LNCaP clone FGC (cell line): ENCODE measurements around the gene EHBP1.

Experiments
- DNase-seq: peaks from one replicate; pipeline ENCODE4 v3.0.0-alpha.2; 2011; ENCODE audit warnings: low read depth
- H3K4me3 ChIP-seq: 2 replicates; pipeline ENCODE4 v1.5.1; 2011; ENCODE audit warnings: mild to moderate bottlenecking, low read depth, low read length, control low read depth
- TF ChIP-seq, protein P1 (sequence below): IDR thresholded peaks from 2 replicates; pipeline ENCODE4 v1.5.1; 2012; ENCODE audit warnings: mild to moderate bottlenecking; ENCODE audit not compliant: control insufficient read depth, insufficient read depth; ENCODE audit errors: extremely low read depth

Gene EHBP1

DNA sequence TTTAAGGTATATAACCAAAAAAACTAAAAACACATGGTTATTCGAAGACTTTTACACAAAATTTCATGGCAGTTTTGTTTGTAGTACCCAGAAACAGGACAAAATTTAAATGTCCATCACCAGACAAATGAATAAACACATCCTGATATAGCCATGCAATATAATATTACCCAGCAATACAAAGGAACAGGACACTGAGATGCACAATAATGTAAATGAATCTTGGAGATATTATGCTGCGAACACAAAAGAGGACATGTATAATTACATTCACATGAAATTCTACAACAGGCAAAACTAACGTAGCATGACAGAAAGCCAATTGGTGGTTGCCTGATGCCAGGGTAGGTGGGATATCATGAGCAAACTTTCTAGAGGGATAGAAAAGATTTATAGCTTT, 252.7 kb downstream of the EHBP1 start:
- H3K4me3 ChIP-seq, result no peak overlapping the region
- DNase-seq, result no peak
- TF ChIP-seq, protein P1, sequence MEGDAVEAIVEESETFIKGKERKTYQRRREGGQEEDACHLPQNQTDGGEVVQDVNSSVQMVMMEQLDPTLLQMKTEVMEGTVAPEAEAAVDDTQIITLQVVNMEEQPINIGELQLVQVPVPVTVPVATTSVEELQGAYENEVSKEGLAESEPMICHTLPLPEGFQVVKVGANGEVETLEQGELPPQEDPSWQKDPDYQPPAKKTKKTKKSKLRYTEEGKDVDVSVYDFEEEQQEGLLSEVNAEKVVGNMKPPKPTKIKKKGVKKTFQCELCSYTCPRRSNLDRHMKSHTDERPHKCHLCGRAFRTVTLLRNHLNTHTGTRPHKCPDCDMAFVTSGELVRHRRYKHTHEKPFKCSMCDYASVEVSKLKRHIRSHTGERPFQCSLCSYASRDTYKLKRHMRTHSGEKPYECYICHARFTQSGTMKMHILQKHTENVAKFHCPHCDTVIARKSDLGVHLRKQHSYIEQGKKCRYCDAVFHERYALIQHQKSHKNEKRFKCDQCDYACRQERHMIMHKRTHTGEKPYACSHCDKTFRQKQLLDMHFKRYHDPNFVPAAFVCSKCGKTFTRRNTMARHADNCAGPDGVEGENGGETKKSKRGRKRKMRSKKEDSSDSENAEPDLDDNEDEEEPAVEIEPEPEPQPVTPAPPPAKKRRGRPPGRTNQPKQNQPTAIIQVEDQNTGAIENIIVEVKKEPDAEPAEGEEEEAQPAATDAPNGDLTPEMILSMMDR, result no peak

DNA sequence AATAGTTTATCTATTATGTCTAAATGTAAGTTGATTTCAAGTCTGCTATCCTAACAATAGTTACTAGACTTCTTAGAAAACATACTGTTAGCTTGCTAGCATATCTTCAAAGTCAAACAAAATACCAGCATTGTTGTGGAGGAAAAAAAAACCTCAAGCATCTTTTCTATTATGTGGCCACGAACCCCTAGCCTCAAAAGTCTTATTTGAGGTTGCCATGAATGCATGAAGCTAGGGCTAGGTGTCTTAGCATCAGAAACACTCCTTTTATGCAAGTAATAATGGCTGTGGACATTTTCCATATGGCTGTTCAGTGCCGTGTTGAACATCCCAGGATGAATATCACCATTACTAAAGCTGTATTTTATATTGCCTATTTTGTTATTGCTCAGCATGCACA, 258.5 kb downstream of the EHBP1 start:
- H3K4me3 ChIP-seq, result no peak overlapping the region
- TF ChIP-seq, protein P1, result no peak
- no peak for DNase-seq

DNA sequence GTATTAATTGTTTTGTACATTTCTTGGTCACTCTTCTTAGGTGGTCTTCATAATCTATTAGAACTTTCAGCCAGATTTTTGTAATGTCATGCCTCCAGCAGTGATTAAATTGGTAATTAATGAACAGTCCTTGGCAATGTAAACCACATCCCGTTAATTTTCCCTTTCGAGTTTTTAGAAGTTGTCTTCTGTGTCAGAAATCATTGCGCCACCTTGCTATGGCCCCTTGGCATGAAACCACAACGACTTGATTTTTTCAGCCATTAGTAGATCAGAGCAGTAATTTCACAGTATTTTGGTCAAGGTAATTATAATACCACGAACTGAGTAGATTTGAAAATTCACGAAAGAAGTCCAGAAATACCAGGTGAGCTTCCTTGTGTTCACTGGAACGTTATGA, 259.2 kb downstream of the EHBP1 start:
- H3K4me3 ChIP-seq, result no peak overlapping the region
- TF ChIP-seq, protein P1, result no peak
- no peak for DNase-seq

DNA sequence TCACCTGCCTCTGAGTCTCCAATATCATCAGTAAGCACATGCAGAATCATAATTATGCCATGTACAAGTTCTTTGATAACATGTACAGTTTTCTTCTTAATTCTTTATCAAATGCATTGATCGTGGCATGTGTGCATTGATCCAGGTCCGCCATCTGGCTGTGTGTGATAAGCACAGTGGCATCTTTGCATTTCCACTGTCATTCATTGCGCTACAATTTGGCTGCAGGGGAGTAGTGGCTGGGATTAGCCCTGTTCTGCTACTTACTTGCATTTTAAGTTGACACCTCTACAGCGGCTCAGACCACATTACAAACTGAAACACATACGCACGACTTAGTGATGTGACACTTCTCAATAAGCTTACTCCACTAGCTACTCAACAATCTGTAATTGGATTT, 261.5 kb downstream of the EHBP1 start:
- TF ChIP-seq, protein P1, result no peak
- DNase-seq, result no peak
- H3K4me3 ChIP-seq, result no peak overlapping the region

DNA sequence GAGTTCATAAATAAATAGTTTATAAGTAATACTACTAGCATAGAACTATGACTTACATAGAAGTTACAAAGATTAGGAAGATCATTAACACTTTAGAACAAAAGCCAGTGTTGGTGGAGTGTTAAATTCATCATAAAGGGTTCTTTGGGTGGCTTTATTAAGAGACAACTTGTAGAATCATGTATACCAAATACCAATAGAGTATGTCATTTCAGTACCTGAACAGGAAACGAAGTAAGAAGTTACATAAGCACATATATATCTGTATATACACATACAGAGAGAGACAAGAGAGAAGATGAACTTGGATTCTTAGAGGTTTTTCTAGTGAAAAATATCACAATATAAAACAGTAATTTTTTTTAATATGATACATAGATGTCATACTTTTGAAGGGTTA, 262.7 kb downstream of the EHBP1 start:
- TF ChIP-seq, protein P1, result no peak
- DNase-seq, result no peak
- H3K4me3 ChIP-seq, result no peak overlapping the region

DNA sequence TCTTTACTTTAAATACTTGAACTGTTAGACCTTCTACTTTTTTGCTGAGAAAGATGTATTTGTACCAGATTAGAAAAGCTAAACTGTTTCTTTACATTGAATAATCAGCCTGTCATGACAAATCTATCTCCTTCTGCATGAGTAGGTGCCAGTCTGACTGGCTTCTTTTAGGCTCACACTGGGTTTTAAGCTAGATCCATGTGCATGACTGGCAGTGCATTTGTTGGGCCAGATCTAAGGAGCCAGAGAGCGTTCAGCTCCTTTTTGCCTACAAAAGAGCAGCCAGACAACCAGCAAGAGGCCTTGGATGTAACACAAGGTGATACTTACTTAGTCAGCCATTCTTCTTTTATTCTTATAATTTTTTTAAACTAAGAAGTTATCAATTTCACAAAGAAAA, 263.2 kb downstream of the EHBP1 start:
- no peak for DNase-seq
- H3K4me3 ChIP-seq, result no peak overlapping the region
- TF ChIP-seq, protein P1, result no peak

DNA sequence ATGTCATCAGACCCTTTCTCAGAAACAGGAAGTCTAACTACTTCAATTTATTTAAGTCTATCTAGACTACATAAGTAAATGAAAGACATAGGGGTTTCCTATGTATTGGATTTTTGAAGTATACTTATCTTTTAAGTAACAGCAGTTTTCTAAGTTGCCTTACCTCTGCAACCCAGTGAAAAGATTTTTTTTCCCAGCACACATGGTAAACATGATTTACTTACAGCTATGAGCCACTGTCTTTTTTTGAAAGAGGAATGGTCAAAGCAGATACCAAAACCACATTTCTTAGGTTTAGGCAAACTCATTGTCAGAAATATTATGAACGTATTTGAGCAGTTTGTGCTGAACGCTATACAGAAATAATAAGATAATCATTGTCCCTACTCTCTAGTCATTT, 266.4 kb downstream of the EHBP1 start:
- no peak for DNase-seq
- TF ChIP-seq, protein P1, result no peak
- no peak overlapping the region for H3K4me3 ChIP-seq
